OCI-LY1 (cell line): Measurements from ENCODE around the gene CRADD.

Experiments used
- H2AFZ ChIP-seq: fragments of 200-600 bp; sonication (generic), shearing (Covaris generic); 2 replicates; pipeline ENCODE4 v1.6.0; 2014; ENCODE audit warnings: antibody characterized with exemption, mild to moderate bottlenecking, low read length
- H3F3A ChIP-seq: fragments of 200-600 bp; sonication (generic), shearing (Covaris generic); 2 replicates; pipeline ENCODE4 v1.6.0; 2014; ENCODE audit warnings: mild to moderate bottlenecking, antibody characterized with exemption, low read length, moderate library complexity; ENCODE audit not compliant: insufficient read depth
- H3K27ac ChIP-seq: fragments of 200-600 bp; sonication (generic); 2 replicates; pipeline ENCODE4 v1.5.1; 2014; ENCODE audit warnings: low read length, mixed run types, mild to moderate bottlenecking, low read depth; ENCODE audit not compliant: poor library complexity, severe bottlenecking
- H3K27me3 ChIP-seq: fragments of 200-600 bp; sonication (generic); 2 replicates; pipeline ENCODE4 v1.6.0; 2014; ENCODE audit warnings: antibody characterized with exemption, mild to moderate bottlenecking, low read length, moderate library complexity; ENCODE audit not compliant: insufficient read depth
- H3K36me3 ChIP-seq: fragments of 200-600 bp; sonication (generic); 2 replicates; pipeline ENCODE4 v1.6.1; 2014; ENCODE audit warnings: mild to moderate bottlenecking, antibody characterized with exemption, low read length, moderate library complexity, mixed read lengths; ENCODE audit not compliant: insufficient read depth
- H3K4me1 ChIP-seq: fragments of 200-600 bp; sonication (generic); 2 replicates; pipeline ENCODE4 v1.5.1; 2014; ENCODE audit warnings: mild to moderate bottlenecking, low read length, moderate library complexity; ENCODE audit not compliant: insufficient read depth, severe bottlenecking
- H3K4me2 ChIP-seq: fragments of 200-600 bp; sonication (generic), shearing (Covaris generic); 2 replicates; pipeline ENCODE4 v1.6.1; 2014; ENCODE audit warnings: low read length
- H3K4me3 ChIP-seq: fragments of 200-600 bp; sonication (generic); 2 replicates; pipeline ENCODE4 v1.5.1; 2014; ENCODE audit warnings: low read length, low read depth, mild to moderate bottlenecking, mixed read lengths; ENCODE audit not compliant: poor library complexity, severe bottlenecking
- H3K79me2 ChIP-seq: fragments of 200-600 bp; shearing (Covaris generic); 2 replicates; pipeline ENCODE4 v1.6.1; 2016; ENCODE audit warnings: mixed run types, low read length, mixed read lengths; ENCODE audit not compliant: insufficient read depth
- H3K9ac ChIP-seq: fragments of 200-600 bp; sonication (generic), shearing (Covaris generic); 2 replicates; pipeline ENCODE4 v1.6.1; 2014; ENCODE audit warnings: mild to moderate bottlenecking, low read length, mixed read lengths
- H3K9me2 ChIP-seq: fragments of 200-600 bp; sonication (generic), shearing (Covaris generic); 2 replicates; pipeline ENCODE4 v1.6.1; 2014; ENCODE audit warnings: low read depth, mild to moderate bottlenecking, low read length, mixed read lengths
- H3K9me3 ChIP-seq: fragments of 200-600 bp; shearing (Covaris generic); 2 replicates; pipeline ENCODE4 v1.6.1; 2014; ENCODE audit warnings: low read length, mixed read lengths
- H4K20me1 ChIP-seq: fragments of 200-600 bp; sonication (generic), shearing (Covaris generic); 2 replicates; pipeline ENCODE4 v1.6.0; 2016; ENCODE audit warnings: mild to moderate bottlenecking, low read length; ENCODE audit not compliant: insufficient read depth
- CTCF ChIP-seq: fragments of 200-600 bp; sonication (generic), shearing (Covaris generic); IDR thresholded peaks from 2 replicates; pipeline ENCODE4 v1.5.1; 2017; ENCODE audit warnings: mild to moderate bottlenecking, antibody characterized with exemption, low read length, moderate library complexity, mixed read lengths
- EZH2 ChIP-seq: fragments of 200-600 bp; sonication (generic), shearing (Covaris generic); IDR thresholded peaks from 2 replicates; pipeline ENCODE4 v1.8.0; 2017; ENCODE audit warnings: borderline replicate concordance, mixed run types, mild to moderate bottlenecking, antibody characterized with exemption, low read length, moderate library complexity, mixed read lengths

Gene CRADD

DNA sequence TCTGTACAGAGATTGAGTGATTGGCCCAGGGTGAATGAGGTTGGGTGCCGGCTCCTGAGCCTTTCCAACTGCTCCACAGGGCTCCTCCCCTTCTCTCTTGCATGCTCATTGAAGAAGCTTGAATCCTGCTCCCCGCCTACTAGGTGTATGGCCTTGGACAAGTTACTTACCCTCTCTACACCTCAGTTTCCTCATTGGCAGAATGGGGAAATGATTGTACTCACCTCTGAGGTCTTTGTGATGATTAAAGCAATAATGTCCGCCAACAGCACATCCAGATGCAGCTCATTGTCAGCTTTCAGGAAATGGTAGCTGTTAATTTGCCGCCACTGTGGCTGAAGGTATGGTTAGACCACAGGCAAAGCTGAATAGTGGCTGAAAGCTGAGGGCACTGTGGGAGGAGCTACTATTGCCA is 174.1 kb downstream of the CRADD start:
- Histone ChIP-seq H3K9ac (no peak overlapping the region), H3K36me3 (no peaks in the 10 kb centered on the region), H3K4me3 (no peak overlapping the region), H4K20me1 (no peaks in the 10 kb centered on the region), H3K9me2 (no peaks in the 10 kb centered on the region), H3K27ac (no peak overlapping the region), H3K4me2 (no peak overlapping the region), H3F3A (no peaks in the 10 kb centered on the region), H3K4me1 (peaks cover 47% of the 10 kb centered on the region), H3K79me2 (no peaks in the 10 kb centered on the region), H3K27me3 (no peaks in the 10 kb centered on the region), H2AFZ (no peak overlapping the region), H3K9me3 (no peaks in the 10 kb centered on the region)
- TF ChIP-seq EZH2 (no peak), CTCF (no peak)

- TF ChIP-seq EZH2 (no peak), CTCF (no peak)
- no peaks in the 10 kb centered on the region for H3K9me3 ChIP-seq
- no peaks in the 10 kb centered on the region for H4K20me1 ChIP-seq
- no peak overlapping the region for H2AFZ ChIP-seq
- no peaks in the 10 kb centered on the region for H3K27me3 ChIP-seq
- no peak overlapping the region for H3K4me3 ChIP-seq
- H3K36me3 ChIP-seq = no peaks in the 10 kb centered on the region
- no peaks in the 10 kb centered on the region for H3K9me2 ChIP-seq
- H3K9ac ChIP-seq = no peak overlapping the region
- no peak overlapping the region for H3K27ac ChIP-seq
- no peaks in the 10 kb centered on the region for H3K79me2 ChIP-seq
- peaks cover 39% of the 10 kb centered on the region for H3K4me1 ChIP-seq
- no peaks in the 10 kb centered on the region for H3F3A ChIP-seq
- no peak overlapping the region for H3K4me2 ChIP-seq
Measured at GRCh38 chr12:93852173-93852591, 175.0 kb downstream of the CRADD start.

DNA sequence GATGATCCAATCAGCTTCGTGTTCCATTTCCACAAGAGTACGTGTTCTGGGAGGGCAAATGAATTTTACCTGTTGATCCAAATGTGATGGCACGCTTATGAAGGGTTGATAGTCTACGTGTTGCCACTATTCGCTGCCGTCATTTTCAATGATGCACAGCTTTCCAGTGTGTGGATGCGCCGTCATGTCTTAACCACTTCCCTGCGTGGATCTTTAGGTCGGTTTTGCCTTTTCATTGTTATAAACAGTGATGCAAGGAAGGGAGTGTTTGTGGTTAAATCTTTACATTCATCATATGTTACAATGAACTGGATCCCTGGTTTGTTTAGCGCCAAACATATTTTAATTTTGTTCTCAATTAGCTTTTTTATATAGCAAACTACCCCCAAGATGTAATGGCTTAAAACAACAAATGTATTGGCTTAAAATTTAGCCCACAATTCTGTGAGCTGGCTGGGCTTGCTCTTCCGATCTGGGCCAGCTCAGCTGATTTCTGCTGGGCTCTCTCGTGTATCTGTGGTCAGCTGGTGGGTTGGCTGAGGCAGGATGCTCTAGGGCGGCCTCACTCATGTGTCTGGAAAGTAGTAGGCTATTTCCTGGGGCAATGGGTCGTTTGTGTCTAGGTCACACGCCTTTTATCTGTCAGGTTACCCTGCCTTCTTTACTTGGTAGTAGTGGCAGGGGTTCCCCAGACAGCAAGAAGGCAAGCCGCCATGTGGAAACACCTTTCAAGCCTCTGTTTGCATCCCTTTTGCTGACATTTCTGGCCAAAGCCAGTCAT is 176.7 kb downstream of the CRADD start:
- H3K4me3 ChIP-seq = no peak overlapping the region
- peaks cover 34% of the 10 kb centered on the region for H3K4me1 ChIP-seq
- no peak for TF ChIP-seq EZH2
- no peak for TF ChIP-seq CTCF
- H4K20me1 ChIP-seq = no peaks in the 10 kb centered on the region
- no peak overlapping the region for H3K27ac ChIP-seq
- no peaks in the 10 kb centered on the region for H3K79me2 ChIP-seq
- H2AFZ ChIP-seq = no peak overlapping the region
- no peaks in the 10 kb centered on the region for H3K9me2 ChIP-seq
- no peaks in the 10 kb centered on the region for H3K27me3 ChIP-seq
- no peaks in the 10 kb centered on the region for H3F3A ChIP-seq
- H3K36me3 ChIP-seq = no peaks in the 10 kb centered on the region
- no peaks in the 10 kb centered on the region for H3K9me3 ChIP-seq
- no peak overlapping the region for H3K9ac ChIP-seq
- H3K4me2 ChIP-seq = no peak overlapping the region
